Heart right ventricle (tissue), 16 donors: ENCODE measurements around the gene TIMM22. TPM values are rescaled to one million over a fixed set of nuclear protein-coding genes. Genes with fewer than 3 reads are reported as not detected.
"Not testable (repeated sequence)": the region's sequence is repeated elsewhere in the genome, so short reads cannot be mapped to it uniquely, and the experiment has no call there.

Source experiments
- ATAC-seq, 8 donors: fragments of 200-7000 bp; cut with Tn5 transposase; one replicate each; pipeline ENCODE4 v1.9.1; 2020; ENCODE audit warnings: mild to moderate bottlenecking in 8 of 8, moderate library complexity in 8 of 8, moderate number of reproducible peaks in 1 of 8
- DNase-seq, 2 donors: peaks; one replicate each; pipeline ENCODE4 v3.0.0-alpha.2; 2020
- H3K27ac ChIP-seq, 10 donors: fragments of 200-600 bp; sonication (generic) in 2 of 10; one replicate each; pipeline versions ENCODE4 v1.5.0 to v1.8.0; 2020 to 2022; ENCODE audit warnings: mild to moderate bottlenecking in 3 of 10
- H3K27me3 ChIP-seq, 7 donors: fragments of 200-600 bp; one replicate each; pipeline ENCODE4 v1.8.0; 2021 to 2022; ENCODE audit warnings: mild to moderate bottlenecking in 2 of 7
- H3K36me3 ChIP-seq, 9 donors: fragments of 200-600 bp; sonication (generic) in 1 of 9; one replicate each; pipeline versions ENCODE4 v1.5.0 to v1.8.0; 2020 to 2022; ENCODE audit warnings: mild to moderate bottlenecking in 2 of 9
- H3K4me1 ChIP-seq, 9 donors: fragments of 200-600 bp; sonication (generic) in 1 of 9; one replicate each; pipeline versions ENCODE4 v1.5.0 to v1.8.0; 2020 to 2022; ENCODE audit warnings: mild to moderate bottlenecking in 4 of 9
- H3K4me3 ChIP-seq, 10 donors: fragments of 200-600 bp; sonication (generic) in 2 of 10; one replicate each; pipeline versions ENCODE4 v1.5.0 to v1.8.0; 2020 to 2022; ENCODE audit warnings: mild to moderate bottlenecking in 7 of 10, moderate library complexity in 2 of 10
- H3K9me3 ChIP-seq, 11 donors: fragments of 200-600 bp in 10 of 11; sonication (generic) in 2 of 11; one replicate each; pipeline versions ENCODE4 v1.5.0 to v1.8.0; 2013 to 2022; ENCODE audit warnings: mild to moderate bottlenecking in 2 of 11, control low read depth in 1 of 11, moderate library complexity in 1 of 11
- WGBS, 2 donors: extraction: QIAGEN DNeasy Blood & Tissue Kit; methylation state at CpG; one replicate each; pipeline ENCODE4 v1.1.7; 2013; ENCODE audit warnings: inconsistent platforms in 1 of 2; 5-methylcytosine and 5-hydroxymethylcytosine counted together
- intact Hi-C, 10 donors: fragments of 100-400 bp; cut with DNase I; formaldehyde crosslinking; loops; one replicate each; pipeline versions ENCODE4 v1.11.1 to v1.14.2; 2022
- polyA plus RNA-seq, 2 donors: library from polyadenylated mRNA; stranded (reverse); fragments of 200-250 nt; gene quantifications; one replicate each; pipeline ENCODE4 v1.2.3, GENCODE V29; 2013
- total RNA-seq, 10 donors: library from RNA; stranded (reverse); fragmentation: NEBNext Ultra II Directional in 3 of 10; extraction: Animal tissue kit (Norgen Biotek cat#: 25700) in 3 of 10; gene quantifications; one replicate each; pipeline versions ENCODE4 v1.2.1 to v1.2.4, GENCODE V29; 2021 to 2023
- TF ChIP-seq, protein P1 (sequence below), 9 donors: fragments of 200-600 bp; sonication (generic) in 2 of 9; IDR thresholded peaks; one replicate each; pipeline versions ENCODE4 v1.5.0 to v1.8.0; 2021 to 2022; ENCODE audit warnings: antibody characterized with exemption in 9 of 9, mild to moderate bottlenecking in 5 of 9, moderate library complexity in 1 of 9
- donor health status: Arrhythmogenic right ventricular cardiomyopathy.
- donor health status: ischemic (EF 13 %, LVEDD 7.1; RV severe dilation, severe dysfunction).
- donor health status: healthy with polysubstance abuse.
- donor health status: DM: no; HTN: yes; CAD: no.
- donor health status: DM: no; HTN: no; CAD: no.
- donor health status: ischemic (EF 25% LVEDD 6.9; RV normal size, moderate dysfunction).
- donor health status: ischemic (EF 25% LVEDD 5.7; RV mildly dilated, moderate dysfunction).
- donor health status: healthy.
- donor health status: DM: yes; HTN: yes; CAD: no.
- donor health status: Ischemic cardiomyopathy.
- donor health status: ischemic (EF 35%, LVEDD 5.7; RV mildly dilated, moderate dysfunction).
- donor health status: nonischemic (EF 11% LVEDD 7.7; RV severe dilation, severe dysfunction).
- donor health status: DM: yes; HTN: yes; CAD: no.
- donor health status: PGD.
- donor health status: ischemic (EF 29% LVEDD 5.4; RV normal size, mild dysfunction).
- donor health status: nonischemic (EF 23%, LVEDD 6.1; RV moderate dilation, normal function).

TIMM22 gene
- total and polyA plus RNA-seq, 12 donors = 12.5 to 19.8 (median 17.5) TPM

DNA sequence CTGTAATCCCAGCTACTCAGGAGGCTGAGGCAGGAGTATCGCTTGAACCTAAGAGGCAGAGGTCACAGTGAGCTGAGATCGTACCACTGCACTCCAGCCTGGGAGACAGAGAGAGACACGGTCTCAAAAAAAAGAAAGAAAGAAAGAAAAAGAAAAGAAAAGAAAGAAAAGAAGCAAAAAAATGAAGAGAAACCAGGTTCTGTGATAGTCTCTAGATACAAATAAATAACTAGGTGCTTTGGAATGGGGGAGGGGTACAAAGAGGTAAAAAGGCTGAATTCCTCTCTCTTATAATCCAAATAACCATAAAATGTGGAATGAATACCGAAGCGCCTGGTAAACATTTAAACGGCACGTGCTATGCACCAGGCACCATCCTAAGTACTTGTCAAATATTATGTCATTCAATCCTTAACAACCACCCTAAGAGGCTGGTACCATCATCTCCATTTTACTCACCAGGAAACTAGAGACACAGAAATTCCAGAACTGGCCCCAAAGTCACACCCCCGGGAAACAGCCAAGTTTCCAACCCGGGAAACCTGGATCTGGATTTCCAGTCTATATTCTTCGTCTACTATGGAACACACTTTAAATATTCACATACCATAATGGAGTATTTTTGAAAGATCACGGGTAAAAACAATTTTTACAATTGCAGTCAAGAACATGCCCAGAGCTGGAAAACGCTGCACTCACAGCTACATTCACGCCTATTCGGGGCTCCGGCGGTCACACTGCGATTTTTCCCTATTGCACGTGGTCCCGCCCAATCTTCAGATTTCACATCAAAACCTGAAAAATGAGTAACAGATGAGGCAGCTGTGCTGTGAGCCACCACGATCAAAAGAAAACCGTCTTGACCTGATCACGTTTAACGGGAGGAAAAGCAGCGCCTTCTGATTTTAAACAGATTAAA lies 27.9 kb upstream of the TIMM22 start:
- Histone ChIP-seq H3K27ac (no peak overlapping the region), H3K4me1 (peaks cover 0 to 3% (median 0%) of the 10 kb centered on the region in 9 donors), H3K36me3 (no peaks in the 10 kb centered on the region), H3K9me3 (no peaks in the 10 kb centered on the region), H3K27me3 (peaks cover 0 to 14% (median 0%) of the 10 kb centered on the region in 7 donors), H3K4me3 (no peak overlapping the region)
- DNase-seq (no peak), ATAC-seq (no peak)
- TF ChIP-seq, protein P1, sequence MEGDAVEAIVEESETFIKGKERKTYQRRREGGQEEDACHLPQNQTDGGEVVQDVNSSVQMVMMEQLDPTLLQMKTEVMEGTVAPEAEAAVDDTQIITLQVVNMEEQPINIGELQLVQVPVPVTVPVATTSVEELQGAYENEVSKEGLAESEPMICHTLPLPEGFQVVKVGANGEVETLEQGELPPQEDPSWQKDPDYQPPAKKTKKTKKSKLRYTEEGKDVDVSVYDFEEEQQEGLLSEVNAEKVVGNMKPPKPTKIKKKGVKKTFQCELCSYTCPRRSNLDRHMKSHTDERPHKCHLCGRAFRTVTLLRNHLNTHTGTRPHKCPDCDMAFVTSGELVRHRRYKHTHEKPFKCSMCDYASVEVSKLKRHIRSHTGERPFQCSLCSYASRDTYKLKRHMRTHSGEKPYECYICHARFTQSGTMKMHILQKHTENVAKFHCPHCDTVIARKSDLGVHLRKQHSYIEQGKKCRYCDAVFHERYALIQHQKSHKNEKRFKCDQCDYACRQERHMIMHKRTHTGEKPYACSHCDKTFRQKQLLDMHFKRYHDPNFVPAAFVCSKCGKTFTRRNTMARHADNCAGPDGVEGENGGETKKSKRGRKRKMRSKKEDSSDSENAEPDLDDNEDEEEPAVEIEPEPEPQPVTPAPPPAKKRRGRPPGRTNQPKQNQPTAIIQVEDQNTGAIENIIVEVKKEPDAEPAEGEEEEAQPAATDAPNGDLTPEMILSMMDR (IDR thresholded peaks at IDR 0.05) = no peak
- WGBS, 2 donors = 93 to 95% methylated on average over 24 of the region's 24 CpGs
- intact Hi-C loops = no loop called here

DNA sequence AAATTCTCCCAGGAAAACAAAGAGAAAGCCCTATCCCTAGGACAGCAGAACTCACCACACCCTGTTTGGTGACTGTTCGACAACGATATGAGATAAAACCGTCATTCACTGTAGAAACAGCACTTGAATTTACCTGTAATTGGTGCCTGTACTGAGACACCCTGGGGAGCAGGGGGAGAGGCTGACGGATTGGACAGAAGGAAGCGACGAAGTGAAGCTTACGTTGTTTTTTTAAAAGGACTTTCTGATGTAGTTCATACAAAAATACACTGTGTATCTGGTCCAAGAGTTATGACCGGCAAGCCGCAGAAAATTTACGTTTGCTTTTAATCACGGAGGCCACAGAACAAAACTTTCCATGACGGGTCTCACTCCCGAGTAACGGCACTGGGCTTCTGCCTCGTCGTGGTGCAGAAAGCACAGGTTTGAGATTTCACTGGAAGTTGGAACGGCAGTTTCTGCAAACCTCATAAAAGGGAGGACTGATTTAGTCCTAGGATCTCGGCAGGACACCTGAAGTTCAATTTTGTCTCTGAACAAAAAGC lies 27.0 kb upstream of the TIMM22 start:
- ATAC-seq = no peak
- Histone ChIP-seq H3K4me1 (peaks cover 0 to 5% (median 0%) of the 10 kb centered on the region in 9 donors), H3K4me3 (no peak overlapping the region), H3K27ac (no peak overlapping the region), H3K27me3 (peaks cover 0 to 10% (median 0%) of the 10 kb centered on the region in 7 donors), H3K9me3 (no peaks in the 10 kb centered on the region), H3K36me3 (no peaks in the 10 kb centered on the region)
- TF ChIP-seq, protein P1 (IDR thresholded peaks at IDR 0.05) = no peak
- DNase-seq = no peak
- intact Hi-C loops = loop anchor here in 3 of 10 donors (10.0 kb wide), 2 partner anchors 85 to 95 kb away; no protein-coding TSS in a partner anchor
- 71 to 79% methylated on average over 18 of the region's 18 CpGs for WGBS, 2 donors

DNA sequence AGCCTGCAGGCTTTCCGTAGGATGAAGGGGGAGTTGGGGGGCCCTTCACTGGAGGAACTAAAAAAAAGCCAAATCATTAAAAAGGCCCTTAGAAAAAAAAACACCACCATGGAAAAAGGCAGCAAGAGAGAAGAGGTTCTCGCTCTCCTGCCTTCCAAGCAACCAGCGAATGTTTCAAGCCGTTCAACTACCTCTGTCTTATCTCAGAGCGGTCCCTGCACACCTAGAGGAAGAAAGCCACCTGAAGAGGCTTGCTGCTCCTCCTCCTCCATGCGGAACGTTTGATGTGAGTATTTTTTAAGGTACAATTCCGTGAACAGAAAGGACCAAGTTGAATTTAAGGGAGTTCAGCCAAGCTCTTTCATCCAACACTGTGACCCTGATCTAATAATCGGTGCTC lies 26.6 kb upstream of the TIMM22 start:
- Histone ChIP-seq H3K4me3 (no peak overlapping the region), H3K36me3 (no peaks in the 10 kb centered on the region), H3K9me3 (no peaks in the 10 kb centered on the region), H3K4me1 (peaks cover 0 to 10% (median 4%) of the 10 kb centered on the region in 9 donors), H3K27ac (no peak overlapping the region), H3K27me3 (peaks cover 0 to 9% (median 0%) of the 10 kb centered on the region in 7 donors)
- TF ChIP-seq, protein P1 (IDR thresholded peaks at IDR 0.05) = no peak
- ATAC-seq = no peak
- intact Hi-C loops = loop anchor here in 3 of 10 donors (10.0 kb wide), 2 partner anchors 86 to 96 kb away; no protein-coding TSS in a partner anchor
- 90% methylated on average over 9 of the region's 9 CpGs for whole genome bisulfite sequencing, 2 donors
- DNase-seq = no peak

DNA sequence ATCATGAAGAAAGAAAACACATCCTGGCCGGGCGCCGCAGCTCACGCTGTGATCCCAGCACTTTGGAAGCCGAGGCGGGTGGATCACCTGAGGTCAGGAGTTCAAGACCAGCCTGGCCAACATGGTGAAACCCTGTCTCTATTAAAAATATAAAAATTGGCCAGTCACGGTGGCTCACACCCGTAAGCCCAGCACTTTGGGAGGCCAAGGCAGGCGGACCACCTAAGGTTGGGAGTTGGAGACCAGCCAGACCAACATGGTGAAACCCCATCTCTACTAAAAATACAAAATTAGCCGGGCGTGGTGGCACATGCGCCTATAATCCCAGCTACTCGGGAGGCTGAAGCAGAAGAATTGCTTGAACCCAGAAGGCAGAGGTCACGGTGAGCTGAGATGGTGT lies 25.1 kb upstream of the TIMM22 start:
- Histone ChIP-seq H3K27me3 (peaks cover 0 to 14% (median 0%) of the 10 kb centered on the region in 7 donors), H3K4me1 (peaks cover 0 to 23% (median 11%) of the 10 kb centered on the region in 9 donors)
- not testable (repeated sequence) for H3K9me3 ChIP-seq, H3K27ac ChIP-seq, H3K4me3 ChIP-seq, DNase-seq, H3K36me3 ChIP-seq, ATAC-seq
- WGBS, 2 donors = 93 to 95% methylated on average over 14 of the region's 14 CpGs
- intact Hi-C loops = loop anchor here in 3 of 10 donors (10.0 kb wide), 2 partner anchors 87 to 97 kb away; no protein-coding TSS in a partner anchor
